OCI-LY7 (cell line): ENCODE results near the gene INTS2.
"Not testable (repeated sequence)": the region's sequence is repeated elsewhere in the genome, so short reads cannot be mapped to it uniquely, and the experiment has no call there.

Source experiments
- EZH2phosphoT487 ChIP-seq: fragments of 200-600 bp; sonication (generic); IDR thresholded peaks from 2 replicates; pipeline ENCODE4 v1.6.1; 2018; ENCODE audit warnings: low read depth, borderline replicate concordance, mild to moderate bottlenecking, mixed run types, antibody characterized with exemption, low read length, moderate library complexity, mixed read lengths
- TF ChIP-seq, protein P1 (sequence below): fragments of 200-600 bp; sonication (generic); conservative IDR thresholded peaks from 2 replicates; pipeline ENCODE4 v1.5.1; 2014; ENCODE audit warnings: mild to moderate bottlenecking, antibody characterized with exemption, low read length, moderate library complexity, mixed read lengths

DNA sequence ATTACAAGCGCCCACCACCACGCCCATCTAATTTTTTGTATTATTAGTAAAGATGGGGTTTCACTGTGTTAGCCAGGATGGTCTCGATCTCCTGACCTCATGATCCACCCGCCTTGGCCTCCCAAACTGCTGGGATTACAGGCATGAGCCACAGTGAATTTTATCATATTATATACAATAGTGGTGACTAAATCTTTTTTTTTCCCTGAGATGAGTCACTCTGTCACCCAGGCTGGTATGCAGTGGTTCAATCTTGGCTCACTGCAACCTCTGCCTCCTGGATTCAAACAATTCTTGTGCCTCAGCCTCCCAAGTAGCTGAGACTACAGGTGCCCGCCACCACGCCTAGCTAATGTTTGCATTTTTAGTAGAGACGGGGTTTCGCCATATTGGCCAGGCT lies 41.9 kb downstream of the INTS2 start:
- TF ChIP-seq, protein P1, sequence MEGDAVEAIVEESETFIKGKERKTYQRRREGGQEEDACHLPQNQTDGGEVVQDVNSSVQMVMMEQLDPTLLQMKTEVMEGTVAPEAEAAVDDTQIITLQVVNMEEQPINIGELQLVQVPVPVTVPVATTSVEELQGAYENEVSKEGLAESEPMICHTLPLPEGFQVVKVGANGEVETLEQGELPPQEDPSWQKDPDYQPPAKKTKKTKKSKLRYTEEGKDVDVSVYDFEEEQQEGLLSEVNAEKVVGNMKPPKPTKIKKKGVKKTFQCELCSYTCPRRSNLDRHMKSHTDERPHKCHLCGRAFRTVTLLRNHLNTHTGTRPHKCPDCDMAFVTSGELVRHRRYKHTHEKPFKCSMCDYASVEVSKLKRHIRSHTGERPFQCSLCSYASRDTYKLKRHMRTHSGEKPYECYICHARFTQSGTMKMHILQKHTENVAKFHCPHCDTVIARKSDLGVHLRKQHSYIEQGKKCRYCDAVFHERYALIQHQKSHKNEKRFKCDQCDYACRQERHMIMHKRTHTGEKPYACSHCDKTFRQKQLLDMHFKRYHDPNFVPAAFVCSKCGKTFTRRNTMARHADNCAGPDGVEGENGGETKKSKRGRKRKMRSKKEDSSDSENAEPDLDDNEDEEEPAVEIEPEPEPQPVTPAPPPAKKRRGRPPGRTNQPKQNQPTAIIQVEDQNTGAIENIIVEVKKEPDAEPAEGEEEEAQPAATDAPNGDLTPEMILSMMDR = not testable (repeated sequence)
- not testable (repeated sequence) for TF ChIP-seq EZH2phosphoT487
